HG03045 (cell line): Measurements from ENCODE around the gene FAAH2.
A peak's percentile ranks its signal among the peaks of the same experiment; 100 is the strongest.
"Not testable (repeated sequence)": the region's sequence is repeated elsewhere in the genome, so short reads cannot be mapped to it uniquely, and the experiment has no call there.

Experiments used
- ATAC-seq: cut with Tn5 transposase; IDR thresholded peaks from one replicate; pipeline ENCODE4 v1.9.1; 2021; ENCODE audit warnings: mild to moderate bottlenecking, moderate library complexity; ENCODE audit not compliant: unreplicated experiment

The FAAH2 gene, protein sequence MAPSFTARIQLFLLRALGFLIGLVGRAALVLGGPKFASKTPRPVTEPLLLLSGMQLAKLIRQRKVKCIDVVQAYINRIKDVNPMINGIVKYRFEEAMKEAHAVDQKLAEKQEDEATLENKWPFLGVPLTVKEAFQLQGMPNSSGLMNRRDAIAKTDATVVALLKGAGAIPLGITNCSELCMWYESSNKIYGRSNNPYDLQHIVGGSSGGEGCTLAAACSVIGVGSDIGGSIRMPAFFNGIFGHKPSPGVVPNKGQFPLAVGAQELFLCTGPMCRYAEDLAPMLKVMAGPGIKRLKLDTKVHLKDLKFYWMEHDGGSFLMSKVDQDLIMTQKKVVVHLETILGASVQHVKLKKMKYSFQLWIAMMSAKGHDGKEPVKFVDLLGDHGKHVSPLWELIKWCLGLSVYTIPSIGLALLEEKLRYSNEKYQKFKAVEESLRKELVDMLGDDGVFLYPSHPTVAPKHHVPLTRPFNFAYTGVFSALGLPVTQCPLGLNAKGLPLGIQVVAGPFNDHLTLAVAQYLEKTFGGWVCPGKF

GRCh38 chrX:57286507-57287251, at the start of gene FAAH2:
FAAH2 (plus strand) TSS chrX:57286706; CDS start chrX:57286826, 120 bp downstream.
- ATAC-seq, result peak; percentile 93

GRCh38 chrX:57241967-57242366, 44.5 kb upstream of the FAAH2 start:
- ATAC-seq, result no peak

- ATAC-seq, result no peak
Measured at GRCh38 chrX:57251965-57252364, 34.5 kb upstream of the FAAH2 start.

- no peak for ATAC-seq
Measured at GRCh38 chrX:57265126-57265525, 21.4 kb upstream of the FAAH2 start.

GRCh38 chrX:57266275-57266674, 20.2 kb upstream of the FAAH2 start:
- no peak for ATAC-seq

DNA sequence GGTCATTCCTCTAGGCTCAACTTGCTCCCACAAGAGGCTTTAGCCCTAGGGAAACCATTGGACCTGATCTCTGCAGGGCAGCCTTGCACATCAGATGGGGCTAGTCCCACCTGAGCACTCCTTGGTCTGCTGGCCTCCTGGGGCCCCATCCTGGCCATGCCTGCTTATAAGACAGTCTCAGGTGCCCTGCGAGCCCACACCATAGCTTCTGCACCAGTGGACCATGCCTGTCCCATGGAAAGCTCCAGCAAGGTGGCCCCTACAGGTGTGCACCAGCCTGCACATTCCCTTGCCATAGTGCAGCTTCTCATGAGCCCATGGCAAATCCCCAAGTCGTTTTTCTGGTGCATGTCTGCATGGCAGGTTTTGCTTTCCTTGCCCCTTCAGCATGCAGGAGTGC, 19.6 kb upstream of the FAAH2 start:
- no peak for ATAC-seq

- no peak for ATAC-seq
Measured at GRCh38 chrX:57267308-57267707, 19.2 kb upstream of the FAAH2 start.

DNA sequence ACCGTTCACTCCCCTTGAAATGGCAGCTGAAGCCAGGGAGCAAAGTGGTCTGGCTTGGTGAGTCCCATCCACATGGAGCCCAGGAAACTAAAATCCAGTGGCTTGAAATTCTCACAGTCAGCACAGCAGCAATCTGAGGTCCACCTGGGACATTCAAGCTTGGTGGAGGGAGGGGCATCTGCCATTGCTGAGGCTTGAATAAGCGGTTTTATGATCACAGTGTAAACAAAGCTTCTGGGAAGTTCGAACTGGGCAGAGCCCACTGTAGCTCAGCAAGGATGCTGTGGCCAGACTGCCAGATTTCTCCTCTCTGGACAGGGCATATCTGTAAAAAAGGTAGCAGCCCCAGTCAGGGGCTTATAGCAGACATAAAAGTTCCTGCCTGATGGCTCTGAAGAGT, 15.5 kb upstream of the FAAH2 start:
- ATAC-seq, result no peak

- no peak for ATAC-seq
Measured at GRCh38 chrX:57282568-57282967, 3.9 kb upstream of the FAAH2 start.

DNA sequence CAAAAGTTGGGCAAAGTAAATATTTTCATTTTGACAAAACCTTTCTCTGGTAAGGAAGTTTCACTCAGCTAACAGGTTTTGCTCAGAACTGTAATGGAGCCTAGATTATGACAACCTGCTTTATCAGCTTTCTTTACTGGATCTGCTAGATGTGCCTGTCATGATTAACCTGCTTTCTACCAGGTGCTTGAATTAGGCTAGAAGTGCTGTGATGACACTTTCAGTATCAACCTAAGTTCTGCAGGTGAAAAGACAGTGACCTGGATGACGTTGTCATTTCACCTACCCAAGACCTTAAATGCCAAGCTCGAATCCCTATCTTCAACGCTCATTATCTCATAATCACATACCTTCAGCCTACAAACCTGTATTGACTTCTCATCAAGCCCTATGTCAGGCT, 1.5 kb upstream of the FAAH2 start:
- no peak for ATAC-seq

DNA sequence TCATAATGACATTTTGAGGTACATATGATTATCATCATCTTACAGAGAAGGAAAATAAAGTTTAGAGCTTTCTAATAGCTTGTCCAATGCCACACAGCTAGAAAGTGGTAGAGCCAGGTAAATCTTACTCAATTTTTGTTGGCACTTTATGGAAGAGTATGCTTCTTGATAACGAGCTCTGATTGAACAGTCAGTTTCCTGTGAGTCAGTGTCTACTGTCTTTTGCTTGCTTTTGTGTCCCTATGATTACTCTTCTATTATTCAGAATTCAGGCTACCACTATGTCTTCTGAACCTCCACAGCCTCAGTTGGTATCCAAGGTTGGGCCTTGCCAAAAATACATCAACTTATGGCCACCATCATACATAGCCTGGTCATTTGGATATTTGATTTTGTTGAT, 2.6 kb downstream of the FAAH2 start:
- no peak for ATAC-seq

- no peak for ATAC-seq
Measured at GRCh38 chrX:57294961-57295360, 8.5 kb downstream of the FAAH2 start.

GRCh38 chrX:57295679-57296078, 9.2 kb downstream of the FAAH2 start:
- not testable (repeated sequence) for ATAC-seq

DNA sequence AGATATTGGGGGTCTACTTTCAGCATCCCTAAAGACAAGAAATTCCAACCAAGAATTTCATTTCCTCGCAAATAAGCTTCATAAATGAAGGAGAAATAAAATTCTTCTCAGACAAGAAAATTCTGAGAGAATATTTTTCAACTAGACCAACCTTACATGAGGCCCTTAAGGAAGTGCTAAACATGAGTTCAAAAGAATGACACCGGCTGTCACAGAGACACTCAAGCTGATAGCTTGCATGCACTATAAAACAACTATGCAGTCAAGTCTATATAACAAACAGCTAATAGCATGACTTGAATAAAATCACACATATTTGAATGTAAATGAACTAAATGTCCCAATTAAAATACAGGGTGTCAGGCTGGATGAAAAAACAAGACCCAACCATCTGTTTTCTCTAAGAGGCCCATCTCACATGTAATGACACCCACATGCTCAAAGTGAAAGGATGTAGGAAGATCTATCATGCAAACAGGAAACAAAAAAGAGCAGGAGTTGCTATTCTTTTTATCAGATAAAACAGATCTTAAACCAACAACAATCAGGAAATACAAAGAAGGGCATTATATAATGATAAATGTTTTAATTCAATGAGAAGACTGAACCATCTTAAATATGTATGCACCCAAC, 27.2 kb downstream of the FAAH2 start:
- no peak for ATAC-seq

DNA sequence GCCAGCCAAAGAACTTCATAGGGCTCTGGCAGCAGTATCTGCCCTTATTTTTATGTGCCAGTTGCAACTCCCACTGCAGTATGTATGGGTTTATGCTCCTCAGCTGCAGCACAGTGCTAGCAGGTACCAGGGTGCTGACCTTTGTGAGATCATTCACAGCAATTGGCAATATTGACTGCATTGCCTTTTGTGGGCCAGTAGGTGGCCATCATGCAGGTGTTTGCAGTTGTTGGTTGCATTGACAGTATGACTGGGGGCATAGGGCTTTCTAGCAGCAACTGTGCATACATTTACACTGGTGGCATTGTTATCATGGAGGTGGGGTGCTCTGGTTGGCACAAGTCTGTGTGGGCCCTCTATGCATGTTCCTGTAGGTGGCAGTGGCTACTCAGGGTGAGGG, 42.5 kb downstream of the FAAH2 start:
- no peak for ATAC-seq

DNA sequence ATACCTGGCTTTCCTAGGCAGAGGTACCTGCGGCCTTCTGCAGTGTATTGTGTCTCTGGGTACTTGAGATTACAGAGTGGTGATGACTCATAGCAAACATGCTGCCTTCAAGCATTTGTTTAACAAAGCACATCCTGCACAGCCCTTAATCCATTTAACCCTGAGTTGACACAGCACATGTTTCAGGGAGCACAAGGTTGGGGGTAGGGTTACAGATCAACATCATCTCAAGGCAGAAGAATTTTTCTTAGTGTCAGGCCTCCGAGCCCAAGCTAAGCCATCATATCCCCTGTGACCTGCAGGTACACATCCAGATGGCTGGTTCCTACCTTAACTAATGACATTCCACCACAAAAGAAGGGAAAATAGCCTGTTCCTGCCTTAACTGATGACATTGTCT, 49.3 kb downstream of the FAAH2 start:
- not testable (repeated sequence) for ATAC-seq

GRCh38 chrX:57353472-57354132, 67.1 kb downstream of the FAAH2 start:
- ATAC-seq, result no peak

DNA sequence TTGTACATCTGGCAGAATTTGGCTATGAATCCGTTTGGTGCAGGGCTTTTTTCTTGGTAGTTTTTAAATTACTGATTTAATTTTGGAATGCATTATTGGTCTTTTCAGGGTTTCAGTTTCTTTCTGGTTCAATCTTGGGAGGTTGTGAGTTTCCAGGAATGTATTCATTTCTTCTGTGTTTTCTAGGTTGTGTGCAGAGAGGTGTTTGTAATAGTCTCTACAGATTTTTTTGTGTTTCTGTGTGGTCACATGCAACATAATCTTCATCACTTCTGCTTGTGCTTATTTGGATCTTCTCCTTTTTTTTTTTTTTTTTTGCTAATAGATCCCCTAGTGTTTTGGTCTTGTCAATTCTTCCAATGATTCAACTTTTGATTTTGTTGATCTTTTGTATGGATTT, 77.6 kb downstream of the FAAH2 start:
- ATAC-seq, result no peak

DNA sequence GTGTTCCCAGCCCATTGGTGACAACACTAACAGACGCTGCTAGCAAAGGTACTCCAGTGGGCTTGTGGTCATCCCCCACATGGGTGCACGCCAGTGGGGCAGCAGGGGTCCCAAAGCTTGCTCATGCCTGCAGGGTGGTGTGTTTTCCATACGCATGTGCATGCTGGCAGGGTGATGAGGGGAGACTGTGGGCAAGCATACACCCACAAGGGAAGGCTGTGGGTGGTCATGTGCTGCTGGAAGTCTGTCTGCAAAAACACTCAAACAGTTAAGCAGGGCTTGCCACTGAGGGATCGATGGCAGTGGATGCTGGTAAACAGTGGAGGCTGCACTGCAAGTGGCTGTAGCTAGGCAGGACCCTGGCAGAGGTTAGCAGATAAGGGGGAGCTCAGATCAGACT, 79.9 kb downstream of the FAAH2 start:
- no peak for ATAC-seq

DNA sequence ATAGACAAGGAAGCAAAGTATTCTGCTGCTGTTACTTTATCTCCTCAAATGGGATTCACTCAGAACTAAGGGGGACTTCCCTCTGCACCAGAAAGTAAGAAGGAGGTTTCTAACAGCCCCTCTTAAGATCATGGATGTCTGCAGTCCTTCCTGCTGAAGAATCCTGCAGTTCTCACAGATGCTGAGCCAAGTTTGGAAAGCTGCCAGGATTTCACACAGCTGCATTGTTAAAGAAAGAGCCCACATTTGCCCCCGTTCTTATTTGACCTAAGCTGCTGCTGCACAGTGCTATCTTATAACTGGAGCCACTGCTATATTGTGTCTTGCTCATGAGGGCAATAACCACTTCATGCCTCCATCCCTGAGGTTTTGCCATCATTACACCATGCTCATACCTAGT, 81.1 kb downstream of the FAAH2 start:
- no peak for ATAC-seq

DNA sequence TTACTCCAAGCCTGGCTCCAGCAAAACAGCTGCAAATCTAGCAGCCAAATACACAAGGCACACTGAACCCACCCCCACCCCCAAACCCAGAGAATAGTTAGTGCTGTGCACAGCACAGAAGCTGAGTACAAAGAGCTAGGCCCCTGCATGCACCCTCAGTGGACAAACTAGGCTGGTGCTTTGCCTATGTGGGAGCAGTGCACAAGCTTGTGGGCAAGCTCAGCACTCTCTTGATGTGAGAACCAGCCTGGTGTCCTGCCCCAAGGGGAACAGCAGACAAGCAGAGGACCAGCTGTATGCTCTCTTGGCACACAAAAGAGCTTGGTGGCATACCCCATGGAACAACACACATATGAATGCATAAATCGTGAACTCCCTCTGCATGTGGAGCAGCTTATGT, 81.7 kb downstream of the FAAH2 start:
- ATAC-seq, result no peak
